Small intestine (tissue), 7 donors: ENCODE measurements around the gene B3GAT2. TPM values are rescaled to one million over a fixed set of nuclear protein-coding genes. Genes with fewer than 3 reads are reported as not detected.
"Not testable (repeated sequence)": the region's sequence is repeated elsewhere in the genome, so short reads cannot be mapped to it uniquely, and the experiment has no call there.

Source experiments
- DNase-seq, 2 donors: peaks; one replicate each; pipeline versions ENCODE4 v3.0.0 to v3.0.0-alpha.2; 2013
- FAIRE-seq: peaks from 2 replicates; lab custom pipeline; 2012; peaks lifted over from hg19 to GRCh38; lab: Jason Lieb, UNC
- H3K27ac ChIP-seq, 3 donors: one replicate each; pipeline ENCODE4 v1.5.1; 2013; ENCODE audit warnings: low read length in 2 of 3, mild to moderate bottlenecking in 2 of 3, control low read depth in 1 of 3, inconsistent platforms in 1 of 3, low read depth in 1 of 3, moderate library complexity in 1 of 3
- H3K27me3 ChIP-seq, 3 donors: one replicate each; pipeline ENCODE4 v1.6.1; 2013; ENCODE audit warnings: low read length in 3 of 3, inconsistent platforms in 1 of 3; ENCODE audit not compliant: control insufficient read depth in 3 of 3, insufficient read depth in 3 of 3
- H3K36me3 ChIP-seq, 3 donors: one replicate each; pipeline ENCODE4 v1.6.1; 2013; ENCODE audit warnings: low read length in 3 of 3, inconsistent platforms in 1 of 3, low read depth in 1 of 3, mild to moderate bottlenecking in 1 of 3, moderate library complexity in 1 of 3; ENCODE audit not compliant: control insufficient read depth in 3 of 3, insufficient read depth in 2 of 3
- H3K4me1 ChIP-seq, 3 donors: one replicate each; pipeline ENCODE4 v1.6.1; 2013; ENCODE audit warnings: low read length in 2 of 3, inconsistent platforms in 1 of 3, low read depth in 1 of 3, mild to moderate bottlenecking in 1 of 3, moderate library complexity in 1 of 3; ENCODE audit not compliant: control insufficient read depth in 3 of 3, insufficient read depth in 2 of 3
- H3K4me3 ChIP-seq, 3 donors: one replicate each; pipeline ENCODE4 v1.5.1; 2013; ENCODE audit warnings: low read length in 3 of 3, control low read depth in 1 of 3, inconsistent platforms in 1 of 3, low read depth in 1 of 3, mild to moderate bottlenecking in 1 of 3, moderate library complexity in 1 of 3
- H3K9me3 ChIP-seq, 2 donors: one replicate each; pipeline ENCODE4 v1.6.1; 2013; ENCODE audit warnings: low read depth in 1 of 2, low read length in 1 of 2; ENCODE audit not compliant: control insufficient read depth in 2 of 2, insufficient read depth in 1 of 2
- WGBS, 3 donors: extraction: QIAGEN DNeasy Blood & Tissue Kit; methylation state at CpG; one replicate each; pipeline ENCODE4 v1.1.7; 2013; 5-methylcytosine and 5-hydroxymethylcytosine counted together
- polyA plus RNA-seq, 4 donors: library from polyadenylated mRNA; stranded (reverse) in 3 of 4; unstranded in 1 of 4; fragments of 200-250 nt in 3 of 4; fragments of 120-200 nt in 1 of 4; gene quantifications; one replicate each; pipeline versions ENCODE4 v1.2.1 to v1.2.3, GENCODE V29; 2013
- donor health status: healthy with polysubstance abuse.
- donor health status: control.
- donor health status: control.
- donor health status: Bipolar disorder and iron deficiency.
- donor health status: healthy.

The B3GAT2 gene
- polyA plus RNA-seq, 4 donors, result 0.12 to 1.8 (median 0.25) TPM

- H3K4me3 ChIP-seq, result no peak overlapping the region
- H3K4me1 ChIP-seq, result peaks cover 0 to 7% (median 0%) of the 10 kb centered on the region in 3 donors
- no peak overlapping the region for H3K27ac ChIP-seq
- H3K9me3 ChIP-seq, result no peaks in the 10 kb centered on the region
- no peak for DNase-seq
- no peaks in the 10 kb centered on the region for H3K36me3 ChIP-seq
- peaks cover 9 to 38% (median 10%) of the 10 kb centered on the region in 3 donors for H3K27me3 ChIP-seq
- 56 to 79% (median 75%) methylated on average over 3 of the region's 3 CpGs for WGBS, 3 donors
- FAIRE-seq, result no peak
Observed at GRCh38 chr6:70952608-70953165, 4.2 kb downstream of the B3GAT2 start.

- not testable (repeated sequence) for H3K9me3 ChIP-seq, H3K27ac ChIP-seq, H3K36me3 ChIP-seq, DNase-seq, H3K4me1 ChIP-seq, H3K27me3 ChIP-seq, FAIRE-seq, H3K4me3 ChIP-seq
- WGBS, 3 donors, result 90 to 98% (median 93%) methylated on average over 6 to 10 of the region's 10 CpGs
Observed at GRCh38 chr6:70944321-70944720, 12.5 kb downstream of the B3GAT2 start.

GRCh38 chr6:70933853-70934252, 23.0 kb downstream of the B3GAT2 start:
- 72 to 85% (median 83%) methylated on average over 3 of the region's 3 CpGs for WGBS, 3 donors
- H3K27me3 ChIP-seq, result no peaks in the 10 kb centered on the region
- FAIRE-seq (no peak), DNase-seq (no peak)
- H3K4me1 ChIP-seq, result no peaks in the 10 kb centered on the region
- no peak overlapping the region for H3K27ac ChIP-seq
- no peak overlapping the region for H3K4me3 ChIP-seq
- no peaks in the 10 kb centered on the region for H3K9me3 ChIP-seq
- no peaks in the 10 kb centered on the region for H3K36me3 ChIP-seq

- H3K27me3 ChIP-seq, result no peaks in the 10 kb centered on the region
- H3K4me1 ChIP-seq, result no peaks in the 10 kb centered on the region
- H3K27ac ChIP-seq, result no peak overlapping the region
- FAIRE-seq (no peak), DNase-seq (no peak)
- H3K36me3 ChIP-seq, result no peaks in the 10 kb centered on the region
- no peak overlapping the region for H3K4me3 ChIP-seq
- no peaks in the 10 kb centered on the region for H3K9me3 ChIP-seq
- WGBS, 3 donors, result 60 to 84% (median 70%) methylated on average over 1 of the region's 1 CpG
Observed at GRCh38 chr6:70905742-70906141, 51.1 kb downstream of the B3GAT2 start.

GRCh38 chr6:70903665-70904452, 53.0 kb downstream of the B3GAT2 start:
- FAIRE-seq (no peak), DNase-seq (no peak)
- Histone ChIP-seq H3K9me3 (no peaks in the 10 kb centered on the region), H3K36me3 (no peaks in the 10 kb centered on the region), H3K4me3 (no peak overlapping the region), H3K27ac (no peak overlapping the region), H3K27me3 (no peaks in the 10 kb centered on the region), H3K4me1 (no peaks in the 10 kb centered on the region)
- 58 to 73% (median 68%) methylated on average over 2 of the region's 2 CpGs for WGBS, 3 donors

- Histone ChIP-seq H3K27ac (no peak overlapping the region), H3K4me1 (no peaks in the 10 kb centered on the region), H3K9me3 (no peaks in the 10 kb centered on the region), H3K27me3 (no peaks in the 10 kb centered on the region), H3K36me3 (no peaks in the 10 kb centered on the region), H3K4me3 (no peak overlapping the region)
- no peak for DNase-seq
- FAIRE-seq, result no peak
- WGBS, 3 donors, result 69 to 81% (median 77%) methylated on average over 3 of the region's 3 CpGs
Observed at GRCh38 chr6:70901324-70901723, 55.5 kb downstream of the B3GAT2 start.

- Histone ChIP-seq H3K4me1 (no peaks in the 10 kb centered on the region), H3K36me3 (no peaks in the 10 kb centered on the region), H3K4me3 (no peak overlapping the region), H3K27me3 (no peaks in the 10 kb centered on the region), H3K27ac (no peak overlapping the region), H3K9me3 (no peaks in the 10 kb centered on the region)
- FAIRE-seq, result no peak
- no peak for DNase-seq
- 53 to 72% (median 64%) methylated on average over 2 of the region's 2 CpGs for WGBS, 3 donors
Observed at GRCh38 chr6:70900047-70900446, 56.8 kb downstream of the B3GAT2 start.

GRCh38 chr6:70894001-70894400, 62.9 kb downstream of the B3GAT2 start:
- no peak for FAIRE-seq

More at GRCh38 chr6:70894001-70894400, 62.9 kb downstream of the B3GAT2 start:
- Histone ChIP-seq H3K27me3 (no peaks in the 10 kb centered on the region), H3K9me3 (no peaks in the 10 kb centered on the region), H3K4me1 (no peaks in the 10 kb centered on the region), H3K36me3 (no peaks in the 10 kb centered on the region), H3K4me3 (no peak overlapping the region), H3K27ac (no peak overlapping the region)
- no peak for DNase-seq
- WGBS, 3 donors, result 94 to 97% (median 94%) methylated on average over 12 of the region's 12 CpGs
